ENCODE measurements around the gene CCDC102A. TPM values are rescaled to one million over a fixed set of nuclear protein-coding genes. Genes with fewer than 3 reads are reported as not detected.
"Not testable (repeated sequence)": the region's sequence is repeated elsewhere in the genome, so short reads cannot be mapped to it uniquely, and the experiment has no call there.

The CCDC102A gene
- polyA plus RNA-seq, 3 donors: not detected

DNA sequence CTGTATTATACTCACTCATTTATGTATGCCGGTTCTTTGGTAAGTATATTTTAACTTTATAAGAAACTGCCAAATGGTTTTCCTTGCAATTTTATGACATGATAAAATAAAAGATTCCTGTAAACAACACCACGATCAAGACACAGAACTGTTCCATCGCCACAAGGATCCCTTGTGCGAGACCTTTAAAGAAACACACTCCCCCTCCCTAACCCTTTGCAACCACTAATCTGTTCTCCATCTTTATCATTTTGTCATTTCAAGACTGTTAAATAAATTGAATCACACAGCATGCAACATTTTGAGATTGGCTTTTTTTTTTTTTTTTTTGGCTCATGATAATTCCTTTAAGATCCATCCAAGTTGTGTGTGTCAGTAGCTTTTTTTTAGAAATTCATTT lies 12.0 kb upstream of the CCDC102A start:
- Histone ChIP-seq H2AFZ (ENCODE audit: insufficient read depth, low read depth, low read length, poor library complexity, severe bottlenecking) (no peak overlapping the region), H3K36me3 (replicated peaks in 1 of 2; ENCODE audit: control insufficient read depth in 1 of 2, insufficient read depth in 2 of 2, low read length in 2 of 2) (no peaks in the 10 kb centered on the region), H3K79me2 (ENCODE audit: insufficient read depth, low read length) (no peaks in the 10 kb centered on the region), H4K20me1 (ENCODE audit: insufficient read depth, low read length) (peaks cover 7% of the 10 kb centered on the region), H3K4me1 (ENCODE audit: control insufficient read depth in 1 of 2, insufficient read depth in 2 of 2, low read length in 2 of 2) (peaks cover 28 to 34% of the 10 kb centered on the region in 2 donors), H3K27ac (ENCODE audit: low read depth in 1 of 2, low read length in 2 of 2) (no peak overlapping the region), H3K9ac (ENCODE audit: insufficient read depth, low read length, poor library complexity, severe bottlenecking) (no peak overlapping the region), H3K27me3 (ENCODE audit: control insufficient read depth in 2 of 2, insufficient read depth in 2 of 2, low read length in 2 of 2) (peaks cover 27 to 47% of the 10 kb centered on the region in 2 donors), H3K9me3 (replicated peaks in 1 of 2; ENCODE audit: control insufficient read depth in 1 of 2, insufficient read depth in 1 of 2, low read length in 2 of 2) (no peaks in the 10 kb centered on the region), H3K4me3 (replicated peaks in 1 of 3; ENCODE audit: low read depth in 2 of 3, low read length in 3 of 3) (no peak overlapping the region), H3K4me2 (replicated peaks; ENCODE audit: extremely low read depth, low read length, poor library complexity, severe bottlenecking) (no peak overlapping the region)
- TF ChIP-seq, protein P1, sequence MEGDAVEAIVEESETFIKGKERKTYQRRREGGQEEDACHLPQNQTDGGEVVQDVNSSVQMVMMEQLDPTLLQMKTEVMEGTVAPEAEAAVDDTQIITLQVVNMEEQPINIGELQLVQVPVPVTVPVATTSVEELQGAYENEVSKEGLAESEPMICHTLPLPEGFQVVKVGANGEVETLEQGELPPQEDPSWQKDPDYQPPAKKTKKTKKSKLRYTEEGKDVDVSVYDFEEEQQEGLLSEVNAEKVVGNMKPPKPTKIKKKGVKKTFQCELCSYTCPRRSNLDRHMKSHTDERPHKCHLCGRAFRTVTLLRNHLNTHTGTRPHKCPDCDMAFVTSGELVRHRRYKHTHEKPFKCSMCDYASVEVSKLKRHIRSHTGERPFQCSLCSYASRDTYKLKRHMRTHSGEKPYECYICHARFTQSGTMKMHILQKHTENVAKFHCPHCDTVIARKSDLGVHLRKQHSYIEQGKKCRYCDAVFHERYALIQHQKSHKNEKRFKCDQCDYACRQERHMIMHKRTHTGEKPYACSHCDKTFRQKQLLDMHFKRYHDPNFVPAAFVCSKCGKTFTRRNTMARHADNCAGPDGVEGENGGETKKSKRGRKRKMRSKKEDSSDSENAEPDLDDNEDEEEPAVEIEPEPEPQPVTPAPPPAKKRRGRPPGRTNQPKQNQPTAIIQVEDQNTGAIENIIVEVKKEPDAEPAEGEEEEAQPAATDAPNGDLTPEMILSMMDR (IDR thresholded peaks at IDR 0.05): no peak
- Mint-ChIP-seq H3K9me3 (peaks cover 3 to 12% (median 4%) of the 10 kb centered on the region in 7 donors), H3K27me3 (ENCODE audit: low read depth in 3 of 3) (peaks cover 41 to 64% (median 63%) of the 10 kb centered on the region in 3 donors), H3K36me3 (peaks cover 9 to 18% of the 10 kb centered on the region in 2 donors), H3K4me3 (peak overlapping the region in 1 of 2 donors; percentile 70), H3K4me1 (peaks cover 41% of the 10 kb centered on the region), H3K27ac (no peak overlapping the region)
- no peak for DNase-seq
- intact Hi-C loops (cut with micrococcal nuclease): no loop called here
- WGBS (ENCODE audit: insufficient coverage): 100% methylated on average over 1 of the region's 4 CpGs

DNA sequence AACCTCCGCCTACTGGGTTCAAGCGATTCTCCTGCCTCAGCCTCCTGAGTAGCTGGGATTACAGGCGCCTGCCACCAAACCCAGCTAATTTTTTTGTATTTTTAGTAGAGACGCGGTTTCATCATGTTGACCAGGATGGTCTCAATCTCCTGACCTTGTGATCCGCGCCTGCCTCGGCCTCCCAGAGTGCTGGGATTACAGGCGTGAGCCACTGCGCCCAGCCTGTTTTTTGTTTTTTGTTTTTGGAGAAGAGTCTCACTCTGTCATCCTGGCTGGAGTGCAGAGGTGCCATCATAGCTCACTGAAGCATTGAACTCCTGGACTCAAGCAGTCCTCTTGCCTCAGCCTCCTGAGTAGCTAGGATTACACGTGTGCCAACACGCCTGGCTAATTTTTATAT lies 11.2 kb upstream of the CCDC102A start:
- Histone ChIP-seq H3K27me3 (ENCODE audit: control insufficient read depth in 2 of 2, insufficient read depth in 2 of 2, low read length in 2 of 2) (peaks cover 25 to 44% of the 10 kb centered on the region in 2 donors), H3K4me1 (ENCODE audit: control insufficient read depth in 1 of 2, insufficient read depth in 2 of 2, low read length in 2 of 2) (peaks cover 37 to 43% of the 10 kb centered on the region in 2 donors), H4K20me1 (ENCODE audit: insufficient read depth, low read length) (peaks cover 12% of the 10 kb centered on the region)
- Mint-ChIP-seq H3K4me3 (peak overlapping the region; percentile 34 to 70), H3K27me3 (ENCODE audit: low read depth in 3 of 3) (peaks cover 41 to 61% (median 60%) of the 10 kb centered on the region in 3 donors), H3K36me3 (peaks cover 7 to 18% of the 10 kb centered on the region in 2 donors), H3K4me1 (peaks cover 50% of the 10 kb centered on the region)
- H3K36me3 ChIP-seq (replicated peaks in 1 of 2; ENCODE audit: control insufficient read depth in 1 of 2, insufficient read depth in 2 of 2, low read length in 2 of 2); H3K9ac ChIP-seq (ENCODE audit: insufficient read depth, low read length, poor library complexity, severe bottlenecking); H3K4me3 ChIP-seq (replicated peaks in 1 of 3; ENCODE audit: low read depth in 2 of 3, low read length in 3 of 3); H3K27ac Mint-ChIP-seq; H2AFZ ChIP-seq (ENCODE audit: insufficient read depth, low read depth, low read length, poor library complexity, severe bottlenecking); H3K9me3 ChIP-seq (replicated peaks in 1 of 2; ENCODE audit: control insufficient read depth in 1 of 2, insufficient read depth in 1 of 2, low read length in 2 of 2); H3K27ac ChIP-seq (ENCODE audit: low read depth in 1 of 2, low read length in 2 of 2); H3K4me2 ChIP-seq (replicated peaks; ENCODE audit: extremely low read depth, low read length, poor library complexity, severe bottlenecking); H3K79me2 ChIP-seq (ENCODE audit: insufficient read depth, low read length); DNase-seq; H3K9me3 Mint-ChIP-seq; intact Hi-C loops (cut with micrococcal nuclease): not testable (repeated sequence)
- WGBS (ENCODE audit: insufficient coverage): 98% methylated on average over 12 of the region's 12 CpGs
